SK-N-SH (cell line): Measurements from ENCODE around the gene ZNF334. TPM values are rescaled to one million over a fixed set of nuclear protein-coding genes. Genes with fewer than 3 reads are reported as not detected.

ENCODE experiments used
- CTCF ChIA-PET: fragments of 300-600, 350-600 bp; formaldehyde crosslinking; extraction: SDS; loops from one replicate; lab custom pipeline; 2021; lab: Yijun Ruan, JAX
- POLR2A ChIA-PET: fragments of 350-600 bp; sonication (Branson Sonifier 250); formaldehyde crosslinking; extraction: SDS; loops from one replicate; lab custom pipeline; 2020; ENCODE audit warnings: antibody characterized with exemption, inconsistent platforms; lab: Yijun Ruan, JAX
- DNase-seq: peaks from one replicate; pipeline ENCODE4 v3.0.0; 2012
- H2AFZ ChIP-seq: fragments of 200-600 bp; sonication (generic); 2 replicates; pipeline ENCODE4 v1.8.1; 2016; ENCODE audit warnings: antibody characterized with exemption, mild to moderate bottlenecking, low read depth
- H3F3A ChIP-seq: fragments of 200-600 bp; sonication (generic); replicated peaks from 2 replicates; pipeline ENCODE3; 2016; ENCODE audit warnings: antibody characterized with exemption, mild to moderate bottlenecking; ENCODE audit not compliant: insufficient read depth
- H3K27ac ChIP-seq, 2 experiments: fragments of 200-500 bp in 1 of 2; fragments of 200-600 bp in 1 of 2; sonication (Bioruptor generic) in 1 of 2; sonication (generic), shearing (Covaris generic) in 1 of 2; 2 replicates each; pipeline versions ENCODE4 v1.5.1 to v1.6.1; 2014 to 2016; ENCODE audit warnings: low read depth in 2 of 2, inconsistent platforms in 1 of 2, low read length in 1 of 2, mild to moderate bottlenecking in 1 of 2, mixed read lengths in 1 of 2
- H3K27me3 ChIP-seq: fragments of 200-600 bp; sonication (generic), shearing (Covaris generic); 2 replicates; pipeline ENCODE4 v1.6.1; 2016; ENCODE audit warnings: mixed run types; ENCODE audit not compliant: insufficient read depth
- H3K36me3 ChIP-seq, 2 experiments: fragments of 200-500 bp in 1 of 2; fragments of 200-600 bp in 1 of 2; sonication (Bioruptor generic) in 1 of 2; sonication (generic) in 1 of 2; replicated peaks in 1 of 2; 2 replicates each; pipeline versions ENCODE3 to v1.5.1; 2014 to 2016; ENCODE audit warnings: low read length in 1 of 2, mild to moderate bottlenecking in 1 of 2; ENCODE audit not compliant: insufficient read depth in 2 of 2, control insufficient read depth in 1 of 2
- H3K4me1 ChIP-seq, 2 experiments: fragments of 200-500 bp in 1 of 2; fragments of 200-600 bp in 1 of 2; sonication (Bioruptor generic) in 1 of 2; sonication (generic), shearing (Covaris generic) in 1 of 2; 2 replicates each; pipeline versions ENCODE4 v1.5.1 to v1.6.1; 2014 to 2016; ENCODE audit warnings: low read depth in 1 of 2, low read length in 1 of 2, mixed run types in 1 of 2; ENCODE audit not compliant: insufficient read depth in 2 of 2, control insufficient read depth in 1 of 2
- H3K4me2 ChIP-seq: fragments of 200-600 bp; sonication (generic), shearing (Covaris generic); 2 replicates; pipeline ENCODE4 v1.6.1; 2017; ENCODE audit warnings: mixed run types
- H3K4me3 ChIP-seq, 2 experiments: fragments of 200-500 bp in 1 of 2; fragments of 200-600 bp in 1 of 2; sonication (Bioruptor generic) in 1 of 2; sonication (generic), shearing (Covaris generic) in 1 of 2; 2 replicates each; pipeline versions ENCODE4 v1.5.1 to v1.8.1; 2014 to 2016; ENCODE audit warnings: low read depth in 2 of 2, inconsistent platforms in 1 of 2, low read length in 1 of 2, mild to moderate bottlenecking in 1 of 2, mixed read lengths in 1 of 2, moderate library complexity in 1 of 2
- H3K79me2 ChIP-seq: fragments of 200-600 bp; sonication (generic); 2 replicates; pipeline ENCODE4 v1.8.1; 2017; ENCODE audit warnings: mild to moderate bottlenecking; ENCODE audit not compliant: insufficient read depth
- H3K9ac ChIP-seq: fragments of 200-600 bp; sonication (generic); 2 replicates; pipeline ENCODE4 v1.6.1; 2017; ENCODE audit warnings: mixed run types
- H3K9me2 ChIP-seq: fragments of 200-600 bp; sonication (generic); 2 replicates; pipeline ENCODE4 v1.6.1; 2017; ENCODE audit warnings: mixed run types
- H3K9me3 ChIP-seq: fragments of 200-600 bp; sonication (generic); 2 replicates; pipeline ENCODE4 v1.6.1; 2017; ENCODE audit warnings: mixed run types, mild to moderate bottlenecking, moderate library complexity
- H4K20me1 ChIP-seq: fragments of 200-600 bp; sonication (generic); 2 replicates; pipeline ENCODE4 v1.6.1; 2017; ENCODE audit warnings: mild to moderate bottlenecking, mixed run types; ENCODE audit not compliant: insufficient read depth
- CTCF ChIP-seq: fragments of 200-600 bp; sonication (generic); IDR thresholded peaks from 2 replicates; pipeline ENCODE4 v1.6.1; 2017; ENCODE audit warnings: antibody characterized with exemption, mild to moderate bottlenecking, moderate library complexity
- EZH2phosphoT487 ChIP-seq: fragments of 200-600 bp; sonication (generic); IDR thresholded peaks from 2 replicates; pipeline ENCODE4 v1.6.1; 2017; ENCODE audit warnings: low read depth, mixed run types, mild to moderate bottlenecking, antibody characterized with exemption, moderate library complexity, borderline replicate concordance
- FOSL2 ChIP-seq: IDR thresholded peaks from 2 replicates; pipeline ENCODE4 v1.4.0; 2012; ENCODE audit warnings: low read depth, mild to moderate bottlenecking, moderate library complexity, borderline replicate concordance
- FOXJ3 ChIP-seq: sonication (generic); formaldehyde crosslinking; IDR thresholded peaks from 2 replicates; pipeline ENCODE4 v1.5.1; 2020; ENCODE audit warnings: mild to moderate bottlenecking, missing genetic modification reagents
- GABPA ChIP-seq: IDR thresholded peaks from 2 replicates; pipeline ENCODE4 v1.4.0; 2012; ENCODE audit warnings: low read depth, mild to moderate bottlenecking
- MXI1 ChIP-seq: IDR thresholded peaks from 2 replicates; pipeline ENCODE4 v1.6.1; 2012; ENCODE audit warnings: mild to moderate bottlenecking, low read depth, low read length, improper control_type of control experiment
- POLR2AphosphoS5 ChIP-seq: IDR thresholded peaks from 2 replicates; pipeline ENCODE4 v1.6.1; 2012; ENCODE audit warnings: low read depth, low read length
- RAD21 ChIP-seq: IDR thresholded peaks from 2 replicates; pipeline ENCODE4 v1.6.1; 2012; ENCODE audit warnings: mild to moderate bottlenecking, low read length
- REST ChIP-seq: IDR thresholded peaks from 2 replicates; pipeline ENCODE4 v1.6.1; 2012; ENCODE audit warnings: mild to moderate bottlenecking, low read depth, low read length, moderate library complexity
- TAF1 ChIP-seq: IDR thresholded peaks from 2 replicates; pipeline ENCODE4 v1.6.1; 2012; ENCODE audit warnings: low read depth, mild to moderate bottlenecking, low read length, moderate library complexity, borderline replicate concordance
- TCF12 ChIP-seq: IDR thresholded peaks from 2 replicates; pipeline ENCODE4 v1.4.0; 2012
- USF1 ChIP-seq: IDR thresholded peaks from 2 replicates; pipeline ENCODE4 v1.4.0; 2012; ENCODE audit warnings: low read depth, borderline replicate concordance
- USF2 ChIP-seq: fragments of 150-350 bp; IDR thresholded peaks from 2 replicates; pipeline ENCODE4 v1.6.1; 2017; ENCODE audit warnings: antibody characterized with exemption, low read length, low read depth, borderline replicate concordance
- WGBS: methylation state at CpG from one replicate; pipeline ENCODE4 v1.1.6; 2017; ENCODE audit warnings: low lambda C conversion rate; 5-methylcytosine and 5-hydroxymethylcytosine counted together
- polyA plus RNA-seq, 3 experiments: library from polyadenylated mRNA; depleted of rRNA; stranded (reverse); fragments of >200 nt; gene quantifications; 2 replicates each; pipeline ENCODE4 v1.2.3, GENCODE V29; 2012

ZNF334 gene
- polyA plus RNA-seq, 1 of the 3 experiments (the other 2 are of a cell fraction), result 4.5 TPM

GRCh38 chr20:46550461-46550860 lies 37.1 kb upstream of the ZNF334 start, which contains the start of gene OCSTAMP:
Gene OCSTAMP, minus strand, starts transcription at chr20:46550654. Its CDS starts 94 bp downstream, at chr20:46550560.
- ChIA-PET POLR2A (no interaction called here), CTCF (interaction anchor here (0.6 to 4.1 kb wide), 8 partner anchors 9 to 331 kb away, joined by 3 to 25 read pairs (median 5); no protein-coding TSS in a partner anchor)

More at GRCh38 chr20:46550461-46550860, 37.1 kb upstream of the ZNF334 start, which contains the start of gene OCSTAMP:
- Histone ChIP-seq H3K4me1 (peaks cover 0 to 4% of the 10 kb centered on the region in 2 experiments; a peak in 1 of 4 replicates), H3K9ac (no peak within 1 kb of the TSS), H2AFZ (no peak within 1 kb of the TSS), H3K4me2 (no peak within 1 kb of the TSS), H3F3A (no peaks in the 10 kb centered on the region), H3K27me3 (no peaks in the 10 kb centered on the region; the same call in 1 of the 2 replicates), H3K9me2 (no peaks in the 10 kb centered on the region), H4K20me1 (no peaks in the 10 kb centered on the region), H3K9me3 (no peaks in the 10 kb centered on the region), H3K36me3 (no peaks in the 10 kb centered on the region), H3K27ac (no peak within 1 kb of the TSS), H3K4me3 (no peak within 1 kb of the TSS), H3K79me2 (no peaks in the 10 kb centered on the region)
- WGBS, result 55% methylated on average over 8 of the region's 9 CpGs
- no peak for TF ChIP-seq EZH2phosphoT487
- TF ChIP-seq GABPA, result no peak
- TF ChIP-seq USF1, result no peak
- TF ChIP-seq TCF12, result no peak
- TF ChIP-seq POLR2AphosphoS5, result no peak
- TF ChIP-seq CTCF, result no peak
- no peak for TF ChIP-seq RAD21
- no peak for TF ChIP-seq TAF1
- no peak for TF ChIP-seq MXI1
- no peak for TF ChIP-seq FOSL2
- no peak for TF ChIP-seq USF2
- no peak for TF ChIP-seq FOXJ3 (CRISPR knock-in tag)
- TF ChIP-seq REST, result no peak
- no peak for DNase-seq
